HS-27A (cell line): ENCODE measurements around the gene SLC39A5.

Experiments
- DNase-seq: peaks from one replicate; pipeline ENCODE4 v3.0.0-alpha.2; 2012; ENCODE audit warnings: low read depth, missing footprints

Gene SLC39A5

GRCh38 chr12:56216461-56216860 is 13.4 kb upstream of the SLC39A5 start:
- DNase-seq, result no peak

GRCh38 chr12:56219840-56220239 is 10.0 kb upstream of the SLC39A5 start:
- no peak for DNase-seq

GRCh38 chr12:56220611-56221231 is 9.1 kb upstream of the SLC39A5 start:
- DNase-seq, result no peak

- peak; percentile 72 for DNase-seq
Measured at GRCh38 chr12:56221232-56221756, 8.6 kb upstream of the SLC39A5 start.

- peak; percentile 92 for DNase-seq
Measured at GRCh38 chr12:56221757-56222530, 7.9 kb upstream of the SLC39A5 start, which contains the start of gene RNF41. Gene RNF41 (minus strand): TSS chr12:56221922. CDS start chr12:56214047, 7,875 bp downstream.

GRCh38 chr12:56222531-56222895 is 7.3 kb upstream of the SLC39A5 start:
- DNase-seq, result no peak

- DNase-seq, result no peak
Measured at GRCh38 chr12:56223571-56224101, 6.2 kb upstream of the SLC39A5 start.

GRCh38 chr12:56224102-56224701 is 5.6 kb upstream of the SLC39A5 start, which contains the start of gene NABP2:
Gene NABP2 (plus strand): TSS chr12:56224342. CDS start chr12:56224857, 515 bp downstream.
- peak; percentile 94 for DNase-seq

GRCh38 chr12:56224954-56225353 is 4.9 kb upstream of the SLC39A5 start:
- no peak for DNase-seq

- DNase-seq, result no peak
Measured at GRCh38 chr12:56229082-56229481, 769 bp upstream of the SLC39A5 start.

GRCh38 chr12:56230432-56231183 is 757 bp downstream of the SLC39A5 start:
- DNase-seq, result no peak

GRCh38 chr12:56231184-56231582 is 1.3 kb downstream of the SLC39A5 start:
- no peak for DNase-seq

- no peak for DNase-seq
Measured at GRCh38 chr12:56234746-56235436, 5.0 kb downstream of the SLC39A5 start.

GRCh38 chr12:56236091-56236490 is 6.2 kb downstream of the SLC39A5 start:
- DNase-seq, result no peak

- no peak for DNase-seq
Measured at GRCh38 chr12:56236985-56237384, 7.1 kb downstream of the SLC39A5 start.

- DNase-seq, result no peak
Measured at GRCh38 chr12:56237552-56237951, 7.7 kb downstream of the SLC39A5 start.

- no peak for DNase-seq
Measured at GRCh38 chr12:56241424-56242303, 11.8 kb downstream of the SLC39A5 start.

GRCh38 chr12:56242986-56243385 is 13.1 kb downstream of the SLC39A5 start:
- DNase-seq, result no peak

- no peak for DNase-seq
Measured at GRCh38 chr12:56243731-56244181, 13.9 kb downstream of the SLC39A5 start.

- DNase-seq, result no peak
Measured at GRCh38 chr12:56244494-56244893, 14.6 kb downstream of the SLC39A5 start.
